ENCODE data around the gene FAM229A.

FAM229A gene

GRCh38 chr1:32346532-32347157, 15.6 kb downstream of the FAM229A start:
- no peak for DNase-seq (ENCODE audit: low spot score)

- no peak for DNase-seq (ENCODE audit: low spot score)
Measured at GRCh38 chr1:32345289-32345827, 16.9 kb downstream of the FAM229A start.

GRCh38 chr1:32342704-32343103, 19.6 kb downstream of the FAM229A start:
- DNase-seq (ENCODE audit: low spot score) = no peak

GRCh38 chr1:32341971-32342370, 20.3 kb downstream of the FAM229A start:
- DNase-seq (ENCODE audit: low spot score) = no peak

GRCh38 chr1:32341186-32341757, 21.0 kb downstream of the FAM229A start:
- DNase-seq (ENCODE audit: low spot score) = no peak

GRCh38 chr1:32339363-32339978, 22.8 kb downstream of the FAM229A start:
- no peak for DNase-seq (ENCODE audit: low spot score)

GRCh38 chr1:32338637-32339145, 23.6 kb downstream of the FAM229A start:
- DNase-seq (ENCODE audit: low spot score) = no peak

GRCh38 chr1:32337855-32338636, 24.2 kb downstream of the FAM229A start:
- no peak for DNase-seq (ENCODE audit: low spot score)

- peak; percentile 39 for DNase-seq (ENCODE audit: low spot score)
Measured at GRCh38 chr1:32336963-32337675, 25.2 kb downstream of the FAM229A start.

GRCh38 chr1:32336591-32336932, 25.7 kb downstream of the FAM229A start:
- no peak for DNase-seq (ENCODE audit: low spot score)

- peak; percentile 90 for DNase-seq (ENCODE audit: low spot score)
Measured at GRCh38 chr1:32335790-32336590, 26.3 kb downstream of the FAM229A start, which contains the start of gene MARCKSL1. Gene MARCKSL1 (minus strand): TSS chr1:32336233. CDS start chr1:32336033, 200 bp downstream.

- DNase-seq (ENCODE audit: low spot score) = no peak
Measured at GRCh38 chr1:32335535-32335789, 26.8 kb downstream of the FAM229A start.

- peak; percentile 80 for DNase-seq (ENCODE audit: low spot score)
Measured at GRCh38 chr1:32334864-32335534, 27.3 kb downstream of the FAM229A start.

- no peak for DNase-seq (ENCODE audit: low spot score)
Measured at GRCh38 chr1:32334274-32334861, 27.9 kb downstream of the FAM229A start.

GRCh38 chr1:32333251-32333963, 28.9 kb downstream of the FAM229A start:
- no peak for DNase-seq (ENCODE audit: low spot score)

GRCh38 chr1:32332290-32333079, 29.8 kb downstream of the FAM229A start:
- no peak for DNase-seq (ENCODE audit: low spot score)

GRCh38 chr1:32331549-32331948, 30.7 kb downstream of the FAM229A start:
- no peak for DNase-seq (ENCODE audit: low spot score)

GRCh38 chr1:32330558-32331151, 31.6 kb downstream of the FAM229A start:
- DNase-seq (ENCODE audit: low spot score) = no peak
